Measurements from ENCODE around the gene FOXRED2. TPM values are rescaled to one million over a fixed set of nuclear protein-coding genes. Genes with fewer than 3 reads are reported as not detected.

FOXRED2 gene
- total RNA-seq, 4 donors from 2014 or later: 0.29 to 24.7 (median 9.5) TPM

DNA sequence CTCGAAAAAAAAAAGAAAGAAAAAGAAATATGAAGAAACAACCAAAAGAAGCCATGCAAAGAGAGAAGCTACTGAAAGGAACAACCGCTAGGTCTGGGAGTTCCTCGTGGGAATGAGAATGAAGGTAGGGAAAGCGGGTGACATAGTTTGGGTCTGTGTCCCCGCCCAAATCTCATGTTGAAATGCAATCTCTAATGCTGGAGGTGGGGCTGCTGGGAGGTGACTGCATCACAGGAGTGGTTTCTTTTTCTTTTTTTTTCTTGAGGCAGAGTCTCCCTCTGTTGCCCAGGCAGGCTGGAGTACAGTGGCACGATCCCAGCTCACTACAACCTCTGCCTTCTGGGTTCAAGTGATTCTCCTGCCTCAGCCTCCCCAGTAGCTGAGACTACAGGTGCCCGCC is 15.7 kb downstream of the FOXRED2 start:
- Histone ChIP-seq H3K9me3 (no peaks in the 10 kb centered on the region), H3K27ac (no peak overlapping the region), H3K36me3 (no peaks in the 10 kb centered on the region), H3K4me3 (no peak overlapping the region), H3K4me1 (no peaks in the 10 kb centered on the region), H3K27me3 (no peaks in the 10 kb centered on the region)
- TF ChIP-seq POLR2A (IDR thresholded peaks at IDR 0.05) (no peak), CTCF (IDR thresholded peaks at IDR 0.05) (no peak)
- intact Hi-C loops (cut with DNase I; ENCODE audit: low total_unique reads): no loop called here
- no peak for DNase-seq

GRCh38 chr22:36486619-36487384 is 20.0 kb downstream of the FOXRED2 start:
- no peak overlapping the region for H3K4me3 ChIP-seq
- H3K9me3 ChIP-seq: no peaks in the 10 kb centered on the region
- H3K4me1 ChIP-seq: no peaks in the 10 kb centered on the region
- H3K27ac ChIP-seq: no peak overlapping the region
- no peak for DNase-seq
- no peaks in the 10 kb centered on the region for H3K36me3 ChIP-seq
- H3K27me3 ChIP-seq: no peaks in the 10 kb centered on the region
- intact Hi-C loops (cut with DNase I; ENCODE audit: low total_unique reads): no loop called here
- TF ChIP-seq CTCF (IDR thresholded peaks at IDR 0.05) (peak; percentile 56 to 70 (median 60)), POLR2A (IDR thresholded peaks at IDR 0.05) (no peak)

GRCh38 chr22:36481393-36482168 is 25.3 kb downstream of the FOXRED2 start, which contains the start of gene TXN2:
TXN2 (minus strand) TSS chr22:36481640; CDS start chr22:36480837, 803 bp downstream.
- H3K9me3 ChIP-seq: no peaks in the 10 kb centered on the region
- intact Hi-C loops (cut with DNase I; ENCODE audit: low total_unique reads): no loop called here
- H3K36me3 ChIP-seq: no peaks in the 10 kb centered on the region
- H3K27me3 ChIP-seq: no peaks in the 10 kb centered on the region
- peak; percentile 96 to 98 for DNase-seq
- peak within 1 kb of the TSS; percentile 99 to 100 for H3K27ac ChIP-seq
- peak within 1 kb of the TSS; percentile 89 to 95 for H3K4me3 ChIP-seq
- H3K4me1 ChIP-seq: peaks cover 0 to 7% of the 10 kb centered on the region in 2 donors
- peak in 2 of 4 experiments; percentile 14 to 25 for TF ChIP-seq CTCF (IDR thresholded peaks at IDR 0.05)
- peak; percentile 78 to 84 for TF ChIP-seq POLR2A (IDR thresholded peaks at IDR 0.05)

DNA sequence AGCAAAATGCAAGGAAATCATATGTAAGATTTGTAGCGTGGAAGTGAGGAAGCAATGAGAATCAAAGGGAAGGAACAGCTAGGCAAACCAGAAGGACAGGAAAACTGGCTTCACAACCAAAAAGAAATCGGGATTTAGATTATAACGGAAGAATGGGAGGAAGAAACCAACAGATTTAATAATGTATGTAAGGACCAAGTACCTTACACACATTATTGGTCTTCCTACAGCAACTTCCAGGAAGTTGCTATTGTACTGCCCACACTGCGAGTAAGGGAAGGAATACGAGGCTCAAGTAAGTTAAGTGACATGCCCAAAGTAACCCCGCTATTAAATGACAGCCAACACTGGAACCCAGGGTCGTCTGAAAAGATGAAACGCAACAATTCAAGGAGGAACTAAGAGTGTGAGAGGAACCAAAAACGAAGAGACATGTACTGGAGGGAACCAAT is 25.9 kb downstream of the FOXRED2 start:
- TF ChIP-seq CTCF (IDR thresholded peaks at IDR 0.05) (no peak), POLR2A (IDR thresholded peaks at IDR 0.05) (no peak)
- peaks cover 0 to 7% of the 10 kb centered on the region in 2 donors for H3K4me1 ChIP-seq
- no peaks in the 10 kb centered on the region for H3K27me3 ChIP-seq
- H3K27ac ChIP-seq: peak overlapping the region; percentile 99 to 100
- intact Hi-C loops (cut with DNase I; ENCODE audit: low total_unique reads): no loop called here
- H3K4me3 ChIP-seq: peak overlapping the region; percentile 89 to 95
- no peak for DNase-seq
- no peaks in the 10 kb centered on the region for H3K9me3 ChIP-seq
- H3K36me3 ChIP-seq: no peaks in the 10 kb centered on the region

- H3K4me1 ChIP-seq: peaks cover 0 to 7% of the 10 kb centered on the region in 2 donors
- TF ChIP-seq POLR2A (IDR thresholded peaks at IDR 0.05): no peak
- TF ChIP-seq CTCF (IDR thresholded peaks at IDR 0.05): no peak
- no peaks in the 10 kb centered on the region for H3K9me3 ChIP-seq
- DNase-seq: no peak
- H3K27me3 ChIP-seq: no peaks in the 10 kb centered on the region
- no peak overlapping the region for H3K27ac ChIP-seq
- intact Hi-C loops (cut with DNase I; ENCODE audit: low total_unique reads): no loop called here
- H3K4me3 ChIP-seq: no peak overlapping the region
- no peaks in the 10 kb centered on the region for H3K36me3 ChIP-seq
Observed at GRCh38 chr22:36478966-36479365, 27.9 kb downstream of the FOXRED2 start.
